GM21367 (cell line): ENCODE results near the gene STARD10.

Experiments
- ATAC-seq: cut with Tn5 transposase; IDR thresholded peaks from one replicate; pipeline ENCODE4 v1.9.1; 2021; ENCODE audit not compliant: unreplicated experiment

STARD10 gene

GRCh38 chr11:72750086-72750485 lies 43.8 kb downstream of the STARD10 start:
- ATAC-seq, result no peak

GRCh38 chr11:72747289-72747855 lies 46.5 kb downstream of the STARD10 start:
- no peak for ATAC-seq

- ATAC-seq, result no peak
These were observed 47.0 kb downstream of the STARD10 start for GRCh38 chr11:72746821-72747220.

- no peak for ATAC-seq
These were observed 47.8 kb downstream of the STARD10 start for GRCh38 chr11:72745925-72746550.

- ATAC-seq, result no peak
These were observed 48.3 kb downstream of the STARD10 start for GRCh38 chr11:72745511-72745910.

GRCh38 chr11:72744474-72744873 lies 49.4 kb downstream of the STARD10 start:
- ATAC-seq, result no peak

GRCh38 chr11:72743321-72744221 lies 50.3 kb downstream of the STARD10 start:
- no peak for ATAC-seq

GRCh38 chr11:72742513-72743320 lies 51.1 kb downstream of the STARD10 start:
- no peak for ATAC-seq

- no peak for ATAC-seq
These were observed 51.9 kb downstream of the STARD10 start for GRCh38 chr11:72741849-72742512.

GRCh38 chr11:72741429-72741833 lies 52.4 kb downstream of the STARD10 start:
- no peak for ATAC-seq

GRCh38 chr11:72740562-72741428 lies 53.1 kb downstream of the STARD10 start:
- no peak for ATAC-seq

GRCh38 chr11:72740060-72740424 lies 53.8 kb downstream of the STARD10 start:
- ATAC-seq, result no peak

- no peak for ATAC-seq
These were observed 54.4 kb downstream of the STARD10 start for GRCh38 chr11:72739240-72740059.

GRCh38 chr11:72738199-72739141 lies 55.4 kb downstream of the STARD10 start:
- ATAC-seq, result no peak

- ATAC-seq, result no peak
These were observed 56.5 kb downstream of the STARD10 start for GRCh38 chr11:72737336-72737735.

- no peak for ATAC-seq
These were observed 57.3 kb downstream of the STARD10 start for GRCh38 chr11:72736452-72737069.

GRCh38 chr11:72735495-72736027 lies 58.3 kb downstream of the STARD10 start:
- ATAC-seq, result no peak
